RWPE2 (cell line): ENCODE data around the gene SLFN12.
"Not testable (repeated sequence)": the region's sequence is repeated elsewhere in the genome, so short reads cannot be mapped to it uniquely, and the experiment has no call there.

Experiments used
- ATAC-seq: fragments of 200-7000 bp; cut with Tn5 transposase; 3 replicates; pipeline ENCODE4 v1.9.1; 2021; ENCODE audit warnings: low read depth
- DNase-seq: peaks from one replicate; pipeline ENCODE4 v3.0.0-alpha.2; 2020; ENCODE audit warnings: low spot score
- H3K27ac ChIP-seq: fragments of 450-650 bp; 2 replicates; pipeline ENCODE4 v1.5.1; 2017; ENCODE audit warnings: mild to moderate bottlenecking; ENCODE audit not compliant: poor library complexity, severe bottlenecking
- H3K27me3 ChIP-seq: fragments of 250-450 bp; sonication (Bioruptor Pico); 2 replicates; pipeline ENCODE4 v1.5.1; 2021; ENCODE audit warnings: mild to moderate bottlenecking, moderate library complexity; ENCODE audit not compliant: insufficient read depth, poor library complexity, severe bottlenecking
- H3K36me3 ChIP-seq: fragments of 250-450 bp; sonication (Bioruptor Pico); 2 replicates; pipeline ENCODE4 v1.5.1; 2020; ENCODE audit warnings: low read depth, mild to moderate bottlenecking, moderate library complexity
- H3K4me1 ChIP-seq: fragments of 250-450 bp; sonication (Bioruptor Pico); 2 replicates; pipeline ENCODE4 v1.5.1; 2021; ENCODE audit warnings: mild to moderate bottlenecking, moderate library complexity; ENCODE audit not compliant: insufficient read depth, poor library complexity, severe bottlenecking
- H3K4me3 ChIP-seq: fragments of 250-450 bp; sonication (Bioruptor Pico); 2 replicates; pipeline ENCODE4 v1.5.1; 2021; ENCODE audit warnings: mild to moderate bottlenecking, moderate library complexity; ENCODE audit not compliant: severe bottlenecking
- H3K9me3 ChIP-seq: fragments of 250-450 bp; sonication (Bioruptor Pico); 2 replicates; pipeline ENCODE4 v1.5.1; 2021; ENCODE audit warnings: mild to moderate bottlenecking, moderate library complexity; ENCODE audit not compliant: severe bottlenecking
- CTCF ChIP-seq: fragments of 450-650 bp; IDR thresholded peaks from one replicate; pipeline ENCODE4 v1.5.1; 2017; ENCODE audit warnings: mild to moderate bottlenecking, moderate library complexity; ENCODE audit not compliant: poor library complexity, severe bottlenecking

SLFN12 gene

GRCh38 chr17:35404360-35404759, 27.9 kb downstream of the SLFN12 start:
- H3K4me3 ChIP-seq = no peak overlapping the region
- no peaks in the 10 kb centered on the region for H3K9me3 ChIP-seq
- DNase-seq (no peak), ATAC-seq (no peak)
- H3K27ac ChIP-seq = no peak overlapping the region
- peaks cover 23% of the 10 kb centered on the region for H3K27me3 ChIP-seq
- no peaks in the 10 kb centered on the region for H3K4me1 ChIP-seq
- H3K36me3 ChIP-seq = no peaks in the 10 kb centered on the region
- TF ChIP-seq CTCF = no peak

GRCh38 chr17:35393783-35394182, 38.5 kb downstream of the SLFN12 start:
- ATAC-seq, H3K36me3 ChIP-seq, H3K4me3 ChIP-seq, DNase-seq, H3K9me3 ChIP-seq, H3K27me3 ChIP-seq, H3K27ac ChIP-seq, H3K4me1 ChIP-seq: not testable (repeated sequence)

- DNase-seq = no peak
- Histone ChIP-seq H3K9me3 (no peaks in the 10 kb centered on the region), H3K4me3 (no peak overlapping the region), H3K27me3 (peaks cover 12% of the 10 kb centered on the region), H3K4me1 (no peaks in the 10 kb centered on the region), H3K27ac (no peak overlapping the region), H3K36me3 (no peaks in the 10 kb centered on the region)
- no peak for ATAC-seq
- TF ChIP-seq CTCF = no peak
Measured at GRCh38 chr17:35390663-35391062, 41.6 kb downstream of the SLFN12 start.

GRCh38 chr17:35390156-35390555, 42.1 kb downstream of the SLFN12 start:
- DNase-seq (no peak), ATAC-seq (no peak)
- Histone ChIP-seq H3K4me3 (no peak overlapping the region), H3K36me3 (no peaks in the 10 kb centered on the region), H3K27ac (no peak overlapping the region), H3K4me1 (no peaks in the 10 kb centered on the region), H3K9me3 (no peaks in the 10 kb centered on the region), H3K27me3 (peaks cover 12% of the 10 kb centered on the region)
- no peak for TF ChIP-seq CTCF

GRCh38 chr17:35387496-35387895, 44.8 kb downstream of the SLFN12 start:
- Histone ChIP-seq H3K9me3 (no peaks in the 10 kb centered on the region), H3K4me3 (no peak overlapping the region), H3K4me1 (no peaks in the 10 kb centered on the region), H3K36me3 (no peaks in the 10 kb centered on the region), H3K27me3 (peaks cover 12% of the 10 kb centered on the region), H3K27ac (no peak overlapping the region)
- no peak for TF ChIP-seq CTCF
- ATAC-seq (no peak), DNase-seq (no peak)
